Activated T-cell treated with anti-CD3 and anti-CD28 coated beads, Interleukin-2, amount 50 U/mL, for 1 hour (primary cell): Measurements from ENCODE around the gene MNAT1.

Experiments used
- DNase-seq: peaks from one replicate; pipeline ENCODE4 v3.0.0-alpha.2; 2020

MNAT1 gene

GRCh38 chr14:60905923-60906322, 171.4 kb downstream of the MNAT1 start:
- no peak for DNase-seq

- DNase-seq: no peak
Measured at GRCh38 chr14:60915781-60916180, 181.2 kb downstream of the MNAT1 start.

GRCh38 chr14:60922050-60922449, 187.5 kb downstream of the MNAT1 start:
- DNase-seq: no peak

- DNase-seq: no peak
Measured at GRCh38 chr14:60925286-60925685, 190.7 kb downstream of the MNAT1 start.

- DNase-seq: no peak
Measured at GRCh38 chr14:60926002-60926401, 191.4 kb downstream of the MNAT1 start.

- DNase-seq: no peak
Measured at GRCh38 chr14:60931218-60931617, 196.7 kb downstream of the MNAT1 start.

GRCh38 chr14:60933920-60934655, 199.5 kb downstream of the MNAT1 start:
- no peak for DNase-seq

GRCh38 chr14:60935319-60935718, 200.8 kb downstream of the MNAT1 start:
- DNase-seq: no peak

- no peak for DNase-seq
Measured at GRCh38 chr14:60943637-60944032, 209.1 kb downstream of the MNAT1 start.

- no peak for DNase-seq
Measured at GRCh38 chr14:60944204-60944603, 209.6 kb downstream of the MNAT1 start.

GRCh38 chr14:60945984-60946383, 211.4 kb downstream of the MNAT1 start:
- no peak for DNase-seq

- DNase-seq: no peak
Measured at GRCh38 chr14:60946773-60947172, 212.2 kb downstream of the MNAT1 start.

GRCh38 chr14:60951776-60952435, 217.3 kb downstream of the MNAT1 start:
- no peak for DNase-seq

GRCh38 chr14:60956202-60956601, 221.6 kb downstream of the MNAT1 start:
- DNase-seq: no peak

- DNase-seq: no peak
Measured at GRCh38 chr14:60956632-60957031, 222.1 kb downstream of the MNAT1 start.

- no peak for DNase-seq
Measured at GRCh38 chr14:60958146-60958545, 223.6 kb downstream of the MNAT1 start.

GRCh38 chr14:60963761-60964160, 229.2 kb downstream of the MNAT1 start:
- DNase-seq: no peak

GRCh38 chr14:60964904-60965303, 230.3 kb downstream of the MNAT1 start:
- no peak for DNase-seq

- DNase-seq: no peak
Measured at GRCh38 chr14:60965402-60965801, 230.8 kb downstream of the MNAT1 start.

- no peak for DNase-seq
Measured at GRCh38 chr14:60968099-60968498, 233.5 kb downstream of the MNAT1 start.

GRCh38 chr14:60968671-60969070, 234.1 kb downstream of the MNAT1 start:
- DNase-seq: no peak

GRCh38 chr14:60970146-60970545, 235.6 kb downstream of the MNAT1 start:
- DNase-seq: no peak

GRCh38 chr14:60971271-60971670, 236.7 kb downstream of the MNAT1 start:
- no peak for DNase-seq

GRCh38 chr14:60972295-60972694, 237.7 kb downstream of the MNAT1 start:
- DNase-seq: no peak

- no peak for DNase-seq
Measured at GRCh38 chr14:60973070-60973469, 238.5 kb downstream of the MNAT1 start.
